ENCODE results near the gene CFAP74. TPM values are rescaled to one million over a fixed set of nuclear protein-coding genes. Genes with fewer than 3 reads are reported as not detected.

The CFAP74 gene
- total and polyA plus RNA-seq, 2 of the 13 experiments (the other 11 are each of a cell fraction or from before 2014, with no cell fraction given) = 0.27 to 0.62 TPM

DNA sequence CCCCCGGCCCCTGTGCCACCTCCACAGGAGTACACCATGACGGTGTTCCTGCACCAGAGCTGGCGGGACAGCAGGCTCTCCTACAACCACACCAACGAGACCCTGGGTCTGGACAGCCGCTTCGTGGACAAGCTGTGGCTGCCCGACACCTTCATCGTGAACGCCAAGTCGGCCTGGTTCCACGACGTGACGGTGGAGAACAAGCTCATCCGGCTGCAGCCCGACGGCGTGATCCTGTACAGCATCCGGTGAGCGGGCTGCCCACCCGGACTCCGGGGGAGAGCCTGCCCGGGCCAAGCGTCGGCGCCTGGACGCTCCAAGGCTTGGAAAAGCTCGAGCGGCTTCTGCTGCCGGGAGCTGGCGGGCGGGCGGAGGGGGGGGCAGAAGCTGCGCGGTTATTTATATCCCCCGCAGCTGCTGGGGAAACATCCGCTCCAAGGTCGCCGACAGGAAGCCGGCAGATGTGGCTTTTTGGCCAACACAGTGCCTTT lies 21.9 kb upstream of the CFAP74 start (continued):
- TF ChIP-seq, protein P1, sequence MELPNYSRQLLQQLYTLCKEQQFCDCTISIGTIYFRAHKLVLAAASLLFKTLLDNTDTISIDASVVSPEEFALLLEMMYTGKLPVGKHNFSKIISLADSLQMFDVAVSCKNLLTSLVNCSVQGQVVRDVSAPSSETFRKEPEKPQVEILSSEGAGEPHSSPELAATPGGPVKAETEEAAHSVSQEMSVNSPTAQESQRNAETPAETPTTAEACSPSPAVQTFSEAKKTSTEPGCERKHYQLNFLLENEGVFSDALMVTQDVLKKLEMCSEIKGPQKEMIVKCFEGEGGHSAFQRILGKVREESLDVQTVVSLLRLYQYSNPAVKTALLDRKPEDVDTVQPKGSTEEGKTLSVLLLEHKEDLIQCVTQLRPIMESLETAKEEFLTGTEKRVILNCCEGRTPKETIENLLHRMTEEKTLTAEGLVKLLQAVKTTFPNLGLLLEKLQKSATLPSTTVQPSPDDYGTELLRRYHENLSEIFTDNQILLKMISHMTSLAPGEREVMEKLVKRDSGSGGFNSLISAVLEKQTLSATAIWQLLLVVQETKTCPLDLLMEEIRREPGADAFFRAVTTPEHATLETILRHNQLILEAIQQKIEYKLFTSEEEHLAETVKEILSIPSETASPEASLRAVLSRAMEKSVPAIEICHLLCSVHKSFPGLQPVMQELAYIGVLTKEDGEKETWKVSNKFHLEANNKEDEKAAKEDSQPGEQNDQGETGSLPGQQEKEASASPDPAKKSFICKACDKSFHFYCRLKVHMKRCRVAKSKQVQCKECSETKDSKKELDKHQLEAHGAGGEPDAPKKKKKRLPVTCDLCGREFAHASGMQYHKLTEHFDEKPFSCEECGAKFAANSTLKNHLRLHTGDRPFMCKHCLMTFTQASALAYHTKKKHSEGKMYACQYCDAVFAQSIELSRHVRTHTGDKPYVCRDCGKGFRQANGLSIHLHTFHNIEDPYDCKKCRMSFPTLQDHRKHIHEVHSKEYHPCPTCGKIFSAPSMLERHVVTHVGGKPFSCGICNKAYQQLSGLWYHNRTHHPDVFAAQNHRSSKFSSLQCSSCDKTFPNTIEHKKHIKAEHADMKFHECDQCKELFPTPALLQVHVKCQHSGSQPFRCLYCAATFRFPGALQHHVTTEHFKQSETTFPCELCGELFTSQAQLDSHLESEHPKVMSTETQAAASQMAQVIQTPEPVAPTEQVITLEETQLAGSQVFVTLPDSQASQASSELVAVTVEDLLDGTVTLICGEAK (IDR thresholded peaks at IDR 0.05) = no peak
- TF ChIP-seq, protein P1 (CRISPR knock-in tag; IDR thresholded peaks at IDR 0.05) = no peak
- TF ChIP-seq RAD21 (CRISPR knock-in tag; IDR thresholded peaks at IDR 0.05) = no peak
- TF ChIP-seq REXO4 (CRISPR knock-in tag; IDR thresholded peaks at IDR 0.05; ENCODE audit: borderline replicate concordance) = no peak

DNA sequence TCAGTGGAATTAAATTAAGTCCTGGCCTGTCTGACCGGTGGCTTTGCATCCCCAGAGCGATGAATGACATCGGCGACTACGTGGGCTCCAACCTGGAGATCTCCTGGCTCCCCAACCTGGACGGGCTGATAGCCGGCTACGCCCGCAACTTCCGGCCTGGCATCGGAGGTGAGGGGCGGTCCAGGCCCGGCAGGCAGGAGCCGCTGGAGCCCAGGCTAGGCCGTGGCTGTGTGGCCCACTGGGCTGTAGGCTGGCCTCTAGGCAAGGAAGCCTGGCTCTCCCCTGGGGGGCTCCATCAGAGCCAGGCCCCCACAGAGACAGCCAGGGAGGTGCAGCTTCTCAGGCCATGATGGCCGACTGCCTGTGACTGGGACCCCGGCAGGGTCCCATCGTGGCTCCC lies 21.3 kb upstream of the CFAP74 start:
- Histone ChIP-seq H3K27me3 (ENCODE audit: control insufficient read depth in 1 of 2, insufficient read depth in 2 of 2, low read length in 2 of 2) (peaks cover 28 to 90% of the 10 kb centered on the region in 2 experiments), H3K27ac (ENCODE audit: extremely low read length, insufficient read depth, low read length) (no peak overlapping the region), H3K4me1 (ENCODE audit: insufficient read depth, low read length) (peaks cover 13% of the 10 kb centered on the region; the same call in 1 of the 2 replicates), H3K79me2 (ENCODE audit: insufficient read depth, low read length) (no peaks in the 10 kb centered on the region), H2AFZ (ENCODE audit: low read length) (no peak overlapping the region), H4K20me1 (ENCODE audit: insufficient read depth, low read length) (0 out of 2 replicates have a peak, but pooled peaks cover 4% of the 10 kb centered on the region), H3K9ac (ENCODE audit: insufficient read depth, low read depth, low read length) (no peak overlapping the region), H3K36me3 (replicated peaks in 1 of 2; ENCODE audit: control insufficient read depth in 1 of 2, insufficient read depth in 2 of 2, low read length in 2 of 2) (no peaks in the 10 kb centered on the region), H3K9me3 (ENCODE audit: low read length) (no peaks in the 10 kb centered on the region), H3K4me3 (replicated peaks in 1 of 3; ENCODE audit: insufficient read depth in 1 of 3, low read depth in 2 of 3, low read length in 3 of 3) (no peak overlapping the region), H3K4me2 (ENCODE audit: low read depth, low read length) (no peak overlapping the region)
- no CpG with 5 or more reads among the region's 18 CpGs for WGBS (ENCODE audit: low lambda C conversion rate)
- intact Hi-C loops (cut with micrococcal nuclease; ENCODE audit: unreplicated experiment) (no loop called here), in situ Hi-C loops (cut with HindIII; ENCODE audit: extremely low pct_ligation_motif_present, low pct_unique_long_range_greater_than_20kb) (no loop called here)
- DNase-seq (ENCODE audit: low spot score) (no peak), FAIRE-seq (no peak), ATAC-seq (no peak)
- BruUV-seq (replicated peaks) = no TSS peak
- CTCF ChIA-PET (ENCODE audit: low intra/inter-chr PET ratio, low total read pairs) = no interaction called here
- POLR2A ChIA-PET = no interaction called here
- TF ChIP-seq, protein P2, sequence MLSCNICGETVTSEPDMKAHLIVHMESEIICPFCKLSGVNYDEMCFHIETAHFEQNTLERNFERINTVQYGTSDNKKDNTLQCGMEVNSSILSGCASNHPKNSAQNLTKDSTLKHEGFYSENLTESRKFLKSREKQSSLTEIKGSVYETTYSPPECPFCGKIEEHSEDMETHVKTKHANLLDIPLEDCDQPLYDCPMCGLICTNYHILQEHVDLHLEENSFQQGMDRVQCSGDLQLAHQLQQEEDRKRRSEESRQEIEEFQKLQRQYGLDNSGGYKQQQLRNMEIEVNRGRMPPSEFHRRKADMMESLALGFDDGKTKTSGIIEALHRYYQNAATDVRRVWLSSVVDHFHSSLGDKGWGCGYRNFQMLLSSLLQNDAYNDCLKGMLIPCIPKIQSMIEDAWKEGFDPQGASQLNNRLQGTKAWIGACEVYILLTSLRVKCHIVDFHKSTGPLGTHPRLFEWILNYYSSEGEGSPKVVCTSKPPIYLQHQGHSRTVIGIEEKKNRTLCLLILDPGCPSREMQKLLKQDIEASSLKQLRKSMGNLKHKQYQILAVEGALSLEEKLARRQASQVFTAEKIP (CRISPR knock-in tag; IDR thresholded peaks at IDR 0.05; ENCODE audit: borderline replicate concordance) = no peak
- TF ChIP-seq ZNF598 (CRISPR knock-in tag; IDR thresholded peaks at IDR 0.05; ENCODE audit: borderline replicate concordance) (no peak), ZNF274 (CRISPR knock-in tag; IDR thresholded peaks at IDR 0.05) (no peak), BRCA1 (CRISPR knock-in tag; IDR thresholded peaks at IDR 0.05) (no peak), NFE2 (CRISPR knock-in tag; IDR thresholded peaks at IDR 0.05) (no peak), ZNF24 (IDR thresholded peaks at IDR 0.05) (no peak), RXRB (CRISPR knock-in tag; IDR thresholded peaks at IDR 0.05; ENCODE audit: borderline replicate concordance) (no peak), ZNF546 (CRISPR knock-in tag; conservative IDR thresholded peaks at IDR 0.05) (no peak)

Measured in HepG2 (cell line).